OCI-LY1 (cell line): ENCODE data around the gene QRFP.

ENCODE experiments used
- H2AFZ ChIP-seq: fragments of 200-600 bp; sonication (generic), shearing (Covaris generic); 2 replicates; pipeline ENCODE4 v1.6.0; 2014; ENCODE audit warnings: antibody characterized with exemption, mild to moderate bottlenecking, low read length
- H3F3A ChIP-seq: fragments of 200-600 bp; sonication (generic), shearing (Covaris generic); 2 replicates; pipeline ENCODE4 v1.6.0; 2014; ENCODE audit warnings: mild to moderate bottlenecking, antibody characterized with exemption, low read length, moderate library complexity; ENCODE audit not compliant: insufficient read depth
- H3K27ac ChIP-seq: fragments of 200-600 bp; sonication (generic); 2 replicates; pipeline ENCODE4 v1.5.1; 2014; ENCODE audit warnings: low read length, mixed run types, mild to moderate bottlenecking, low read depth; ENCODE audit not compliant: poor library complexity, severe bottlenecking
- H3K27me3 ChIP-seq: fragments of 200-600 bp; sonication (generic); 2 replicates; pipeline ENCODE4 v1.6.0; 2014; ENCODE audit warnings: antibody characterized with exemption, mild to moderate bottlenecking, low read length, moderate library complexity; ENCODE audit not compliant: insufficient read depth
- H3K36me3 ChIP-seq: fragments of 200-600 bp; sonication (generic); 2 replicates; pipeline ENCODE4 v1.6.1; 2014; ENCODE audit warnings: mild to moderate bottlenecking, antibody characterized with exemption, low read length, moderate library complexity, mixed read lengths; ENCODE audit not compliant: insufficient read depth
- H3K4me1 ChIP-seq: fragments of 200-600 bp; sonication (generic); 2 replicates; pipeline ENCODE4 v1.5.1; 2014; ENCODE audit warnings: mild to moderate bottlenecking, low read length, moderate library complexity; ENCODE audit not compliant: insufficient read depth, severe bottlenecking
- H3K4me2 ChIP-seq: fragments of 200-600 bp; sonication (generic), shearing (Covaris generic); 2 replicates; pipeline ENCODE4 v1.6.1; 2014; ENCODE audit warnings: low read length
- H3K4me3 ChIP-seq: fragments of 200-600 bp; sonication (generic); 2 replicates; pipeline ENCODE4 v1.5.1; 2014; ENCODE audit warnings: low read length, low read depth, mild to moderate bottlenecking, mixed read lengths; ENCODE audit not compliant: poor library complexity, severe bottlenecking
- H3K79me2 ChIP-seq: fragments of 200-600 bp; shearing (Covaris generic); 2 replicates; pipeline ENCODE4 v1.6.1; 2016; ENCODE audit warnings: mixed run types, low read length, mixed read lengths; ENCODE audit not compliant: insufficient read depth
- H3K9ac ChIP-seq: fragments of 200-600 bp; sonication (generic), shearing (Covaris generic); 2 replicates; pipeline ENCODE4 v1.6.1; 2014; ENCODE audit warnings: mild to moderate bottlenecking, low read length, mixed read lengths
- H3K9me2 ChIP-seq: fragments of 200-600 bp; sonication (generic), shearing (Covaris generic); 2 replicates; pipeline ENCODE4 v1.6.1; 2014; ENCODE audit warnings: low read depth, mild to moderate bottlenecking, low read length, mixed read lengths
- H3K9me3 ChIP-seq: fragments of 200-600 bp; shearing (Covaris generic); 2 replicates; pipeline ENCODE4 v1.6.1; 2014; ENCODE audit warnings: low read length, mixed read lengths
- H4K20me1 ChIP-seq: fragments of 200-600 bp; sonication (generic), shearing (Covaris generic); 2 replicates; pipeline ENCODE4 v1.6.0; 2016; ENCODE audit warnings: mild to moderate bottlenecking, low read length; ENCODE audit not compliant: insufficient read depth
- EZH2 ChIP-seq: fragments of 200-600 bp; sonication (generic), shearing (Covaris generic); IDR thresholded peaks from 2 replicates; pipeline ENCODE4 v1.8.0; 2017; ENCODE audit warnings: borderline replicate concordance, mixed run types, mild to moderate bottlenecking, antibody characterized with exemption, low read length, moderate library complexity, mixed read lengths
- TF ChIP-seq, protein P1 (sequence below): fragments of 200-600 bp; sonication (generic), shearing (Covaris generic); IDR thresholded peaks from 2 replicates; pipeline ENCODE4 v1.5.1; 2017; ENCODE audit warnings: mild to moderate bottlenecking, antibody characterized with exemption, low read length, moderate library complexity, mixed read lengths

Gene QRFP

GRCh38 chr9:130919559-130920145, 23.0 kb upstream of the QRFP start:
- no peaks in the 10 kb centered on the region for H4K20me1 ChIP-seq
- TF ChIP-seq EZH2, result no peak
- TF ChIP-seq, protein P1, sequence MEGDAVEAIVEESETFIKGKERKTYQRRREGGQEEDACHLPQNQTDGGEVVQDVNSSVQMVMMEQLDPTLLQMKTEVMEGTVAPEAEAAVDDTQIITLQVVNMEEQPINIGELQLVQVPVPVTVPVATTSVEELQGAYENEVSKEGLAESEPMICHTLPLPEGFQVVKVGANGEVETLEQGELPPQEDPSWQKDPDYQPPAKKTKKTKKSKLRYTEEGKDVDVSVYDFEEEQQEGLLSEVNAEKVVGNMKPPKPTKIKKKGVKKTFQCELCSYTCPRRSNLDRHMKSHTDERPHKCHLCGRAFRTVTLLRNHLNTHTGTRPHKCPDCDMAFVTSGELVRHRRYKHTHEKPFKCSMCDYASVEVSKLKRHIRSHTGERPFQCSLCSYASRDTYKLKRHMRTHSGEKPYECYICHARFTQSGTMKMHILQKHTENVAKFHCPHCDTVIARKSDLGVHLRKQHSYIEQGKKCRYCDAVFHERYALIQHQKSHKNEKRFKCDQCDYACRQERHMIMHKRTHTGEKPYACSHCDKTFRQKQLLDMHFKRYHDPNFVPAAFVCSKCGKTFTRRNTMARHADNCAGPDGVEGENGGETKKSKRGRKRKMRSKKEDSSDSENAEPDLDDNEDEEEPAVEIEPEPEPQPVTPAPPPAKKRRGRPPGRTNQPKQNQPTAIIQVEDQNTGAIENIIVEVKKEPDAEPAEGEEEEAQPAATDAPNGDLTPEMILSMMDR, result no peak

GRCh38 chr9:130918826-130919558, 22.4 kb upstream of the QRFP start:
- no peaks in the 10 kb centered on the region for H3F3A ChIP-seq

More at GRCh38 chr9:130919559-130920145, 23.0 kb upstream of the QRFP start:
- Histone ChIP-seq H2AFZ (no peak overlapping the region), H3K4me2 (no peak overlapping the region), H3K9me3 (no peaks in the 10 kb centered on the region), H3K27ac (no peak overlapping the region), H3K36me3 (no peaks in the 10 kb centered on the region), H3K4me1 (no peaks in the 10 kb centered on the region), H3K27me3 (no peaks in the 10 kb centered on the region; the same call in 1 of the 2 replicates), H3K9me2 (no peaks in the 10 kb centered on the region), H3K4me3 (no peak overlapping the region), H3K9ac (no peak overlapping the region), H3K79me2 (no peaks in the 10 kb centered on the region), H3F3A (no peaks in the 10 kb centered on the region)

DNA sequence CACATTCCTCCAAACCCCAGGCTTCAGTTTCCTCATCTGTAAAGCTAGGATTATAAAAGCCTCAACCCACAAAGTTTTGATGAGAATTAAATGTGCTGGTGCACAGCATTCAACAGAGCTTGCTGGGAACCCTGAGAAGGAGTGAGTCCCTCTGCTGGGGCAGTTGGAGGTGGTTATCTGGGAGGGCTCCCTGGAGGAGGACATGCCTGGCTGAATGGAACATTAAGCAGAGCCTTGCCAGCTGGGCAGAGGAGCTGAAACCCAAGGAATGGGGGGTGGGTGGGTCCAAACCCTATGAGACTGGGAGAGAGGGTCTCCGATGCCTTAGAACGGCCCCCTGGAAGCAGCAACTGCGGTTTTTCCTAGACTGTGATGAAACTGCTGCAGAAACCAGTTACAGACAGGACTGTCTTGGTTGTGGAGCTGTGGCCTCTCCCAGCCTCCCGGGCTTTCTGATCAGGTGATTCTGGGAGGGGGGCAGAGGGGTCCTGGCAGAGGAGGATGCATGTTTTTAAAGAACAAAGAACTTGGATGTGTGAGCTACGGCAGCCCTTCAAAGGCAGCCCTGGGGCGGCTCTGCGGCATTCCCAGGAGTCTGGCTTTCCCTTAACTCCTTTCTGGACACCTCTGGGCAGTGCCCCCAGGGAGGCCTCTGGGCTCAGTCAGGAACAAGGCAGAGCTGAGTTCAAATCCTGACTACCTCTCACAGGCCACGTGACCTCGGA, 21.7 kb upstream of the QRFP start:
- Histone ChIP-seq H3K79me2 (no peaks in the 10 kb centered on the region), H3K36me3 (no peaks in the 10 kb centered on the region), H3K4me2 (no peak overlapping the region), H3K4me3 (no peak overlapping the region), H2AFZ (no peak overlapping the region), H3K27ac (no peak overlapping the region), H3K9me3 (no peaks in the 10 kb centered on the region), H3K4me1 (no peaks in the 10 kb centered on the region), H3K9ac (no peak overlapping the region), H3K27me3 (peaks cover 4% of the 10 kb centered on the region; the same call in 1 of the 2 replicates), H3F3A (no peaks in the 10 kb centered on the region), H3K9me2 (no peaks in the 10 kb centered on the region), H4K20me1 (no peaks in the 10 kb centered on the region)
- no peak for TF ChIP-seq EZH2
- TF ChIP-seq, protein P1, result no peak

More at GRCh38 chr9:130918826-130919558, 22.4 kb upstream of the QRFP start:
- H2AFZ ChIP-seq, result no peak overlapping the region
- H3K27ac ChIP-seq, result no peak overlapping the region
- no peak for TF ChIP-seq EZH2
- TF ChIP-seq, protein P1, result no peak
- no peak overlapping the region for H3K4me3 ChIP-seq
- no peaks in the 10 kb centered on the region for H3K4me1 ChIP-seq
- H3K27me3 ChIP-seq, result peaks cover 2% of the 10 kb centered on the region; the same call in 1 of the 2 replicates
- no peak overlapping the region for H3K9ac ChIP-seq
- no peak overlapping the region for H3K4me2 ChIP-seq
- no peaks in the 10 kb centered on the region for H3K9me2 ChIP-seq
- no peaks in the 10 kb centered on the region for H4K20me1 ChIP-seq
- no peaks in the 10 kb centered on the region for H3K79me2 ChIP-seq
- H3K9me3 ChIP-seq, result no peaks in the 10 kb centered on the region
- no peaks in the 10 kb centered on the region for H3K36me3 ChIP-seq
